ENCODE measurements around the gene CTRB2. TPM values are rescaled to one million over a fixed set of nuclear protein-coding genes. Genes with fewer than 3 reads are reported as not detected.
"Not testable (repeated sequence)": the region's sequence is repeated elsewhere in the genome, so short reads cannot be mapped to it uniquely, and the experiment has no call there.

CTRB2 gene
- total RNA-seq, 1 donor from 2014 or later = not detected

- not testable (repeated sequence) for DNase-seq (ENCODE audit: low read depth)
Observed at GRCh38 chr16:75205961-75206748, 806 bp downstream of the CTRB2 start.

GRCh38 chr16:75205438-75205837, 1.5 kb downstream of the CTRB2 start:
- DNase-seq (ENCODE audit: low read depth) = not testable (repeated sequence)

GRCh38 chr16:75204905-75205304, 2.1 kb downstream of the CTRB2 start:
- DNase-seq (ENCODE audit: low read depth) = not testable (repeated sequence)

- no peak for DNase-seq (ENCODE audit: low read depth)
Observed at GRCh38 chr16:75204410-75204758, 2.6 kb downstream of the CTRB2 start.

GRCh38 chr16:75203667-75204409, 3.1 kb downstream of the CTRB2 start:
- no peak for DNase-seq (ENCODE audit: low read depth)

- DNase-seq (ENCODE audit: low read depth) = no peak
Observed at GRCh38 chr16:75203096-75203495, 3.9 kb downstream of the CTRB2 start.

- DNase-seq (ENCODE audit: low read depth) = no peak
Observed at GRCh38 chr16:75202069-75202590, 4.8 kb downstream of the CTRB2 start.

GRCh38 chr16:75198135-75198600, 8.8 kb downstream of the CTRB2 start:
- no peak for DNase-seq (ENCODE audit: low read depth)

GRCh38 chr16:75197522-75198134, 9.3 kb downstream of the CTRB2 start:
- no peak for DNase-seq (ENCODE audit: low read depth)

GRCh38 chr16:75196836-75197235, 10.1 kb downstream of the CTRB2 start:
- no peak for DNase-seq (ENCODE audit: low read depth)

- no peak for DNase-seq (ENCODE audit: low read depth)
Observed at GRCh38 chr16:75195811-75196790, 10.9 kb downstream of the CTRB2 start.

GRCh38 chr16:75193730-75194444, 13.1 kb downstream of the CTRB2 start:
- DNase-seq (ENCODE audit: low read depth) = no peak

GRCh38 chr16:75193265-75193650, 13.7 kb downstream of the CTRB2 start:
- DNase-seq (ENCODE audit: low read depth) = no peak

- DNase-seq (ENCODE audit: low read depth) = no peak
Observed at GRCh38 chr16:75192606-75193264, 14.2 kb downstream of the CTRB2 start.

GRCh38 chr16:75189638-75190245, 17.2 kb downstream of the CTRB2 start:
- no peak for DNase-seq (ENCODE audit: low read depth)

- no peak for DNase-seq (ENCODE audit: low read depth)
Observed at GRCh38 chr16:75188832-75189477, 18.0 kb downstream of the CTRB2 start.

GRCh38 chr16:75181630-75182029, 25.3 kb downstream of the CTRB2 start:
- DNase-seq (ENCODE audit: low read depth) = no peak

- no peak for DNase-seq (ENCODE audit: low read depth)
Observed at GRCh38 chr16:75179208-75179607, 27.8 kb downstream of the CTRB2 start.

- DNase-seq (ENCODE audit: low read depth) = no peak
Observed at GRCh38 chr16:75176926-75177325, 30.0 kb downstream of the CTRB2 start.
